CD4-positive, alpha-beta T cell treated with Interleukin-6 for 4 hours (primary cell): ENCODE results near the gene GATA6.
"Not testable (repeated sequence)": the region's sequence is repeated elsewhere in the genome, so short reads cannot be mapped to it uniquely, and the experiment has no call there.

Experiments used
- DNase-seq: peaks from one replicate; pipeline ENCODE4 v3.0.0-alpha.2; 2020; ENCODE audit warnings: mixed read lengths

Gene GATA6

DNA sequence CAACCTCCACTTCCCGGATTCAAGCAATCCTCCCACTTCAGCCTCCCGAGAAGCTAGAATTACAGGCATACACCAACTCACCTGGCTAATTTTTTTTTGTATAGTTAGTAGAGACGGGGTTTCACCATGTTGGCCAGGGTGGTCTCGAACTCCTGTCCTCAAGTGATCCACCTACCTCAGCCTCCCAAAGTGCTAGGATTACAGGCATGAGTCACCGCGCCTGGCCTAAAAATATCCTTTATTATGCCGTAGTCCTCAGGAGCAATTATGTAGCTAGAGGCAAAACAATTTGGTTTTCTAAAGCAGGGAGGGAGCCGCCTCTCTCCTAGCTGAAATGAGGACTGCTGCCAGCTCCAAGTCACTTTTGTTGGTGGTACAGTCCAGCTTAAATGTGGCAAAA lies 15.2 kb downstream of the GATA6 start:
- DNase-seq: not testable (repeated sequence)

DNA sequence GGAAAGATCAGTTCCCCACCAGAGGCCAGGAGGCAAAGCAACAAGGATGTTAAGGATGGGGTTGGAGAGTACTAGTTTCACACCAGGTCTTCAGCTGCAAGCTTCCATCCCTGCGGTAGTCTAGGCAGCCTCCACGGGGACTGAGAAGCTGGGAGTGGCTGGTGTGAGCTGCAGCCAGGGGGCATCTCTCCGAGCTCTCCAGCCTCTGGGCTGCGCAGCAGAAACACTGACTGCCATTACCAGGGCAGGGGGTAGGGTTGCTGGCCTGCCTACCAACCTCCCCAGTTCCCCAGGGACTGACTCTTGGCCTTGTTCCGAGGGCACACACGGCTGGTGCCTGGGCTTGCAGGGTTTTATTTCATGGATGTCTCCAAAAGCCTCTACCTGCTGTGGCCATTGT lies 15.9 kb downstream of the GATA6 start:
- DNase-seq: no peak

DNA sequence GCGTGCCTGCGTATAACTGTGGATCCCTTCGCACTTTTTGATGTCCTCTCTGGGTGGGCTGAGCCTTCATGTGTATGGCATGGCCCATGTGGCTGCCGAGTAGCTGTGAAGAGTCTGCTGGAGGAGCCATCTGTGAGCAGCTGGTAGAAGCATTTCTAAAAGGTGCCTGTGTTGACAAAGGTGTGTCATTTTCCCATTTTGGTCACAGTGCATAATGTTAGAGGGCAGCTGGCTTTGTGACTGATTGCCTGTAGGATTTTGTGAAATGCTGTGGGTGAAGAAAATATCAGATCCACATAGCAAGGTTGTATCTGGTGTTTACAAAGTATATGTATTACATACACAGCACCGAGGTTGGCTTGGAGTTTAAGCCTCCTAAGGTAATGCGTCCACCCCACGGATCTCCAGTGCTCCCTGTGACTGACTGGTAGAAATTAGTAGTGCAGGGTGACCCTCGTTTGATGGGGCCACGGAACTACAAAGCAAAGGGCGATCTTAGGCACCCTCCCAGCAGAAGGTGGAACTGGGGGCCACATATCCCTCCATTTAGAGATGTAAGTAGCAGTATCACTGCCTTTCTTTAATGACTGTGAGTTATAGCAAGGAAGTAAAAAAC lies 16.5 kb downstream of the GATA6 start:
- no peak for DNase-seq

DNA sequence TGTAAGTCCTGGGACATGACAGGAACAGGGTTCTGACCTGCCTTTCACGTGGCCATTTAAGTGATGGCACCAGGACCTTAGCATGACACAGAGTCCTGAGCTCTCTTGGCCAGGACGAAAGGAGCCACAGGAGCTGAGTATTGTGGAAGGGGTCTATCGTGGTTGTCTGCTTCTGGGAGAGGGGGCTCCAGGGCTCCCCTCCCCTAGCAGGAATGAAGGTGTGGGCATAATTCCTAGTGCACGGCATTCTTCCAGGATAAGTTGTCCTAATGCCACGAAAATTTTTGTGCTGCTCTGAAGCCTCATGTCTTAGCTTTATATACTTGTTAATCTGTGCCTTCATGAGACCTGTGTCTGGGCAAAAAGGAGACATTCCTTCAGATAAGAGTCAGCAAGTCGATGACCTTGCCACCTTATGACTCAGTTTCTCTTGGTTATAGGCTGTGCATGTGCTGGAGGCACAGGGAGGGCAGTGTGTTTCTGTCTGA lies 17.1 kb downstream of the GATA6 start:
- DNase-seq: no peak

DNA sequence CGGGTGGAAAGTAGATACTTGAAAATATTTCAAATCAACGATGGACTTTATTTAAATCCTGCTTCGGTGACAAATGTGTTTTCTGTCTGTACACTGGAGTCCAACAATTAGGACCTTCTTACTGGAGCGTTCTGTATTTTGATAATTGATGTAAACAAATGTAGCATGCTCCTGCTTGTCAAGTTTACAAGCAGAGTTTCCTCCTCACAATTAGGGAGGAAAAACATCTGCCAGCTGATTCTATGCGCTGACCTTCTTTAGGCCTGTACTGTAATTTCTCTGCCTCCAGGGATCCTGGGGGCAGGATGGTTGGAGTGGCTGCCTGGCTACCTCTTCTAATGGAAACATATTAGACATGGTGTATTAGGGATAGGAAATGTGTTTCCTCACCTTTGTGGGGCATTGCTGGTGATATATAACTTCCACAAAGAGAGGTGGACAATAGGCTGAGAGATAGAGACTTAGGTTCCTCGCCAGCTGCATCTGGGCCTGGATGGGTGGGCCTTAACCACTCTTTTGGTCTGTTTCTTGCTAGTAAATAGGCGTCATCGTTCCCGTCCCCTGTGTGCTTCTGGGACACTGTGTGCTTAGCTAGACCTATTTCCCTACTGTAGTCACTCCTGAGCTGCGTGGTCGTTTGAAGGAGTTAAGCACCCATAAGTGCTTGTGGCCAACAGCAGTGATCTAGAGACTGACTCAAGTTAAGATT lies 19.3 kb downstream of the GATA6 start:
- no peak for DNase-seq

DNA sequence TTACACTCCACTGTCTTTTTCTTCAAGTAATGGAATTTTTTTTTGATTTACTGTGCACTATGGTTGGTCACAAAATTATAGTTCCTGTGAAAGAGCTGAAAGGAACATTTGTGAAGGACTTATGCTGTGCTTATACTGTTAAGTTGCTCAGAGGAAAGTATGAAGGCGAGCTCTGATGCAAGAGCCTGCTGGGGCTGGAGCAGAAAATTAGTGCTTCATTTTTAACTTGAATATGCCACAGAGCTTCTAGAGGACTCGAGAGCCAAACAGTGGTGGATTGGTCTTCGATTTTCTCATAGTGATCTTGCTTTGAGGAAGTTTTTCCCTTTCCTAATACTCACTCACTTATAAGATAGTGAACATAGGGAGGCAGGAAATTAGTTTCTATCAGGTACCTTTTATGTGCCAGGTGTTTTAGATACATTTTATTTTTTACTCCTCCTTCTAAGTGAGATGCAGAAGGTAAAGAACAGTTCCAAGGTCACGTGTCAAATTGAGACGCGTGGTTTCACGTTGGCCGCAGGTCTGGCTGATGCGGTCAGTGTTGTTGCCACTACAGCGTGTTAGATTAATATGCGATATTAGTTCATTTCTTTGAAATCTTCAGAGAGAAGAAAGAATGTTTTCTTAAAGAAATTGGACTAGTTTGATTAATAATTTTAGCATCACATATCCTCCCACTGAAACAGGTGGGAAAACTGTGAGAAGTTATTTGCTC lies 20.2 kb downstream of the GATA6 start:
- DNase-seq: no peak

DNA sequence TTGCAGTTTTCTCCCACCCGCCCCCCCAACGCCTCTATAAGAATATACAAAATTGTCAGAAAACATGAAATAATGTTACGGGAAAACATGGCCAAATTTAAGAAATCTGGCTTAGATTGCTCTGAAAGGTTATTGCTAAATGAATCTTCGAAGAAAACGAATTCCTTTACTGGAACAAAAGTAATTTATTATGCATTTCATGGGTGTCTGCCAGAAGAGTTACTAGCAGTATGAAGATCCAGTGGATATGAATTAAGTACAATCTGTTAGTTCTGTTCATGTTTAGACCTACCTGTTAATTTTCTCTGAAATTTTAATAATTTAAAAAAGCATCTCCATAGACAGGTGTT lies 21.9 kb downstream of the GATA6 start:
- no peak for DNase-seq

DNA sequence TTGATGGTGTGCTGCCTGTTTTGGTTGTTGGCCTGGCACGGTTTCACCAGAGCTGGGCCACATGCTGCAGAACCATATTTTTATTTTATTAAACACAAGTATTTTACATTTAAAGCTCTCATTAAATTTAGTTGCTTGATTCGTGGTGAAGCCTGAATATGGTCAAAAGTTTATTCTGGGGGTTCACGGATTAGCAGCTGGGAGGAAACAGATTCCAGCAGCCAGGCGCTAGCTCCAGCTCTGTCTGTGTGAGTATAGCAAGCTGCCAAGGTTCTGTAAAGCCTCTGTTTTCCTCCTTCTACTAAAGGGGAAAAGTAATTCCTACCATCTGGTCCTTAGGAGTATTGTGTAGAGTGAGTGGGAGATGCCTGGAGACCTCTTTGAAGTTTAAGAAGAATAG lies 22.5 kb downstream of the GATA6 start:
- DNase-seq: no peak

DNA sequence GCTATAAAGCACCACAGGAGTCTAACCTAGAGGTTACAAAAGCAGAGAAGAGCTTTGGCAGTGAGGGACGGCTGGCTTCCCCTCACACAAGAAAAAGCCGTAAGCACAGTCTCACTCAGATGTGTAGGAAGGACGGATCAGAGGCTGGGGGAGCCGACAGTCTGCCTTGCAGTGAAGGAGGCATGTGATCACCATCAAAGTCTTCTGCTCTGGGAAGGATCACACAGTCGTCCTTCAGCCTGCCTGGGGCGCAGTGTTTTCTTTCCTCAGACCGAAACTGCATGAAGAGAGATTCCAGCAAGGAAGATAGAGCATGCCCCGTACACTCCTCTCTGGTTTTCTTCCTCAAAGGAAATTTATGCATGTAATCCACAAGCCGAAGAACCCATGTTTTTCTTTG lies 24.1 kb downstream of the GATA6 start:
- DNase-seq: no peak

DNA sequence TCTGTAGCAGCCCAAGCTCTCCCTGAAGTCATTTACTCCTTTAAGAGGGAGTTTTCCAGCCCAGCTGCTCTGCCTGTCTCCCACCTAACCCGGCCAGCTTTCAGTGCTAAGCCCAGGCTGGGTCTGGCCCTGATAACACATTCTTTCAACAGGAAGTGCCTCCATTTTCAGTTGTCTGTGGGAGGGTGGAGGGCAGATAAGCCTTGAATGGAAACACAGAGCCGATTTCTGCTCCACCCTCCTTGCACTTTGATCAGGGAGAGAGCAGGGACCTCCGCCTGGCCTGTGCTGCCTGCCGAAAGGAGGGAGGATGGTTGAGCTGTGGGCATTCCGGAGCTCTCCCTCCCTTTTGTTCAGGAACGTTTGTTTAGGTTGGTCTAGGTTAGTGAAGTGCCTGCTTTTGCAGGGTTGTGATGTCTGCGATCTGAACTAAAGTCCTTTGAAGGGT lies 24.8 kb downstream of the GATA6 start:
- DNase-seq: no peak

DNA sequence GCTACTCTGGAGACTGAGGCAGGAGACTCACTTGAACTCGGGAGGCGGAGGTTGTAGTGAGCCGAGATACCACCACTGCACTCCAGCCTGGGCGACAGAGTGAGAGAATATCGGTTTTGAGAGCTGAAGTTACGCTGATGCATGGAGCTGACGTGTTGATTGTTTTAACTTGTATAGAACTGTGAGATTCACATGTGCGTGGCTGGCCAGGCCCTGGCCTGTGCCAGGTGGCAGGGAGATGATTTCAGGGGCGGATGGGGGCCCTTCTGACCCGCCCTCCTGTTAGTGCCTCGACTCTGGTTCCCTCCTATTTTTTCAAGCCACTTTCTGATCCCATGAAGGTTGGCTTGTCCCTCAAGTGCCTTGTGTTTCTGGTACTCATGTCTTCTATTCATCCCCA lies 25.7 kb downstream of the GATA6 start:
- DNase-seq: no peak

DNA sequence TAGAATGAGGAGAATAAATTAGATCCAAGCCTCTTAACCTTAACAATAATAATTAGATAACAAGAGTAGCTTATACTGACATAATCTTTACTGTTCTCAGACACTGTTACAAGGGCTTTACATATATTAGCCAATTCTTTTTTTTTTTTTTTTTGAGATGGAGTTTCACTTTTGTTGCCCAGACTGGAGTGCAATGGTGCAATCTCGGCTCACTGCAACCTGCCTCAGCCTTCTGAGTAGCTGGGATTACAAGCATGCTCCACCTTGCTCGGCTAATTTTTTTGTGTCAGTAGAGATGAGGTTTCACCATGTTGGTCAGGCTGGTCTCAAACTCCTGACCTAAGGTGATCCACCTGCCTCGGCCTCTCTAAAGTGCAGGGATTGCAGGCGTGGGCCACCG lies 27.6 kb downstream of the GATA6 start:
- not testable (repeated sequence) for DNase-seq

DNA sequence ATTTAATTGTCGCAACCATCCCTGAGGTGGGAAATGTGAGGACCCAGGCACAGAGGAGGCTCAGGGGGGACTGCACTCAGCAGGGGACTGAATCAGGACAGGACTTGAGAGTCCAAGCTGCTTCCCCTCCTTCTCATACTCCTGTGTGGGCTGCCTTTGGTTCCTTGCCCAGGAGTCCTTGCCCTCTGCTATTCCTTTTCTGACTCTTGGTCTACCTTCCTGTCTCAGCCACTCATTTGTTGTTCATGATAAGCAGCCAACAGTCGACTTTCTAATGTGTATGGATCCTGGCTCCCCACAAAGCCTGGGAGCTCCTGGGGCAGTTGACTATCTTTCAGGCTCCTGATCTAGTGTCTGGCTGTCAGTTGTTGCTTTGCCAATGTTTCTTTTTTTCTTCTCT lies 28.3 kb downstream of the GATA6 start:
- DNase-seq: no peak

DNA sequence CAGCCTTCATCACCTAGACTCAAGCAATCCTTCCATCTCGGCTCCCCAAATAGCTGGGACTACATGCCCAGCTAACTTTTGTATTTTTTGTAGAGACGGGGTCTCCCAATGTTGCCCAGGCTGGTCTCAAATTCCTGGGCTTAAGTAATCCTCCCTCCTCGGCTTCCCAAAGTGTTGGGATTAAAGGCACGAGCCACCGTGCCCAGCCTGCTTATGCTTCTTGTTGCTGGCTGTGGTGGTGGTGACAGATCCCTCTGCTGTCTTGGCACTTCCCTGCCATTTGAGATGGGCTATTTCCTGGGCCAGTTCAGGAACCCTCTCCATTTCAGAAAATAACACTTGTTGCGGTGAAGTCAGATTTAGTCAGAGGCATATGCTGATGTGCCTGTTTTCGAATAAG lies 28.8 kb downstream of the GATA6 start:
- no peak for DNase-seq

DNA sequence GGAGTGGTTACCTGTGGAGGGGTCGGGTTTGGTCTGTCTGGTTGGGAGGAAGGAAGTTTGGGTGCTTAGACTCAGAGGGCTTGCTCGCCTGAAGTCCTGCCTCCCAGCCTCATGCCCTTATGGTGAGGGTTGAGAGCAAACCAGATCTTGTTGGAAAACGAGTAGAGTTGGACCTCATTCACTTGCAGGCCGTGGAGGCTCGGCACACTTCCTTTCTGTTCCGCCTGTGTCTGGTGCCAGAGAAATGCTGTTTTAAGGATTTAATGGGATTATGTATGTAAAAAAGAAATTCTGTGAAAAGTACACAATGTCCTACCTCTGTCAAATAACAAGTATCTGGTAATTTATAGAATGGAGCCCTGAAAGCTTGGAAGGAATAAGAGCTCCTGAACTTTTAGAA lies 29.6 kb downstream of the GATA6 start:
- no peak for DNase-seq

DNA sequence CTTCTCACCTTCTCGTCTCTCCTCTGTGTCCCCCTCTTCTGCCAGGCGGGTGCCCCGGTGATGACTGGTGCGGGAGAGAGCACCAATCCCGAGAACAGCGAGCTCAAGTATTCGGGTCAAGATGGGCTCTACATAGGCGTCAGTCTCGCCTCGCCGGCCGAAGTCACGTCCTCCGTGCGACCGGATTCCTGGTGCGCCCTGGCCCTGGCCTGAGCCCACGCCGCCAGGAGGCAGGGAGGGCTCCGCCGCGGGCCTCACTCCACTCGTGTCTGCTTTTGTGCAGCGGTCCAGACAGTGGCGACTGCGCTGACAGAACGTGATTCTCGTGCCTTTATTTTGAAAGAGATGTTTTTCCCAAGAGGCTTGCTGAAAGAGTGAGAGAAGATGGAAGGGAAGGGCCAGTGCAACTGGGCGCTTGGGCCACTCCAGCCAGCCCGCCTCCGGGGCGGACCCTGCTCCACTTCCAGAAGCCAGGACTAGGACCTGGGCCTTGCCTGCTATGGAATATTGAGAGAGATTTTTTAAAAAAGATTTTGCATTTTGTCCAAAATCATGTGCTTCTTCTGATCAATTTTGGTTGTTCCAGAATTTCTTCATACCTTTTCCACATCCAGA lies 31.3 kb downstream of the GATA6 start:
- DNase-seq: no peak

DNA sequence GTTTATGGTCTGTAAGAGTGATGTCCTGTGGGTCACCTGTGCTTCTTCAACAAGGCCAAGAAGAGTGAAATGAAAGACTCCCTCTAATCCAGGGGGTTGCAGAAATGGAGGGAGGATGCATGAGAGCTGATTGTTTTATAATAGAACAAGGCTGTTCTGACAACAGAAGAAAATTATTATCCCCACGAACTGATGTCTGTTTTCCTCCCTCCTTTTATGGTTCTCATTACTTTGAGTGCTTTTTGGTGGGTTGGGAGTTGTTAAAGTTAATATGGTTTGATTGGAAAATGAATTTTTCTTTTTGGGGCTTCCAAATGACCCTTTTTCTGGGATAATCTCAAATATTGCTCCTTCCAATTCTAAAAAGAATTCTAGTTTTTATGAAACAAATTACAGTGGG lies 33.6 kb downstream of the GATA6 start:
- DNase-seq: no peak

DNA sequence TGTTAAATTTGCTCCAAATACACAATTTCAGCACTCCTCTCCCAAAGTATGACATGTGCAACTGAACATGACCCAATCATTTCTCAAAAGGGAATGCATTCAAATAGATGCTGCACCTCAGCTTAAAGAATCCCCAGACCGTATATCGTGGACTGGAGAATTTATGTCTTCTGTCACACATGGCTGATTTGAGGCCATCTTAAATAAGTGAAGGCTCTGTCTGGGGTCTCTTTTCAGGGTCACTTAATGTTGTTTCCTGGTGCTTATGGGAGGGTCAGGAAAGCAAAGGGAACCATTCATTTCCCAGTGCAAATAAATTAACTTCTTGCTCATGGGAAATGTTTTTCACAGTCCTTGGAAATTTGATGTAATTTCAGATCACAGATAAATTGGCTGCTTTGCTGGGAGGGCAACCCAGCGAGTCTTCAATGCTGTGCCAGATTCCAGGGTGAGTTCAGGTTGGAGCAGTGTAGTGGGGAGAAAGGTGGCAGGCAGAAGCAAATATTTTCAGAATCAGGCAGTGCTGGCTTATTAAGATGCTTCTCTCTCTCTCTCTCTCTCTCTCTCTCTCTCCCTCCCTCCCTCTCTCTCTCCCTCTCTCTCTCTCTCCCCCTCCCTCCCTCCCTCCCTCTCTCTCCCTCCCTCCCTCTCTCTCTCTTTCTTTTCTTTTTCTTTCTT lies 34.3 kb downstream of the GATA6 start:
- DNase-seq: no peak

DNA sequence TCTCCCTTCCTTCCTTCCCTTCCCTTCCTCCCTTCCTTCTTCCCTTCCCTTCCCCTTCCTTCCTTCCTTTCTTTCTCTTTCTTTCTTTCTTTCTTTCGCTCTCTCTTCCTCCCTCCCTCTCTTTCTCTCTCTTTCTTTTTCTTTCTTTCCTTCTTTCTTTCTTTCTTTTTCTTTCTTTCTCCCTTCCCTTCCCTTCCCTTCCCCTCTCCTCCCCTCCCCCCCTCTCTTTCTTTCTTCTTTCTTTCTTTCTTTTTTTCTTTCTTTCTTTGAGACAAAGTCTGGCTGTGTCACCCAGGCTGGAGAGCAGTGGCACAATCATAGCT lies 34.8 kb downstream of the GATA6 start:
- DNase-seq: no peak

DNA sequence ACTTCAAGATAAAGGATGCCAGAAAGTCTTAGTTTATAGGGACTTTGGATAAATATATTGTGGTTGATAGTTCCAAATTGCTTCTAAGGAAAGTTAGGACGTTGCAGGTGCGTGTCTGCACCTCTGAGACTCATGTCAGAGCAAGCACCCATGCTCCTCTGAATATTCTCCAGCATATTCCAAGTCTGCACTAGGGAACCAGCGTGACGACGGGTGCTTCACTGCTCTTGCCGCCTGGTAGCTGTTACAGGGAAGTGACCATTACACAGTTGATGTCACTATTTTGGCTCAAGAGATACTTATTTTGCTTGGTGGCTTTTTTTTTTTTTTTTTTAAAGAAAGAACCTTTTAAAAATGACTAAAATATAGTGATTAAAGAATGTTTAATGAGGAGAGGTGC lies 35.6 kb downstream of the GATA6 start:
- DNase-seq: no peak

DNA sequence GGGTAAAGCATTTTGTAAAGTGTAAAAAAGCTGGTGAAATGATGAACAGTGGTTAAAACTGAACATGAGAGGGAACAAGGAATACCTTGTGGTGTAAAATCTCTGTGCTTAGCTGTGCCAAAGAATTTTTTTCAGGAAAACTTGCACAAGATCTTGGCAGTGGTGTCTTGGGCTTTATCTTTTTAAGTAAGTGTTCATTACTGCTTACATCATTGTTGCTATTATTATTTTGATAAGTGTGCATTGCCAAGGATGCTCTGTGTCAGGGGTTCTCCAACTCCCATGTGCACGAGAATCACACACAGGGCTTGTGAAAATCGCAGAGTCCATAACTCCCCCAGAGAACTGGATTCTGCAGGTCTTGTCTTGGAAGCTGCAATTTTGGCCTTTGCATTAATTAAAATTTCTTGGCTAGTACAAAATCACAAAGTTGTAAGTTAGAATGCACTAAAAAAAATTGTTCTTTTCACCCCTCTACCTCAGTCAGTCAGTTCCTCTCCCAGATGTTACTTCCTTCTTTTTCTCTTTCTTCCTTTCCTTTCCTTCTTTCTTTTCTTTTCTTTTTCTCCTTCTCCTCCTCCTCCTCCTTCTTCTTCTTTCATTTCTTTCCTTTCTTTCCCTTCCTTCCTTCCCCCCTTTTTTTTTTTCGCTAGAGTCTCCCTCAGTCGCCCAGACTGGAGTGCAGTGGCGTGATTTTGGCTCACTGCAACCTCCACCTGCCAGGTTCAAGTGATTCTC lies 37.8 kb downstream of the GATA6 start:
- no peak for DNase-seq

DNA sequence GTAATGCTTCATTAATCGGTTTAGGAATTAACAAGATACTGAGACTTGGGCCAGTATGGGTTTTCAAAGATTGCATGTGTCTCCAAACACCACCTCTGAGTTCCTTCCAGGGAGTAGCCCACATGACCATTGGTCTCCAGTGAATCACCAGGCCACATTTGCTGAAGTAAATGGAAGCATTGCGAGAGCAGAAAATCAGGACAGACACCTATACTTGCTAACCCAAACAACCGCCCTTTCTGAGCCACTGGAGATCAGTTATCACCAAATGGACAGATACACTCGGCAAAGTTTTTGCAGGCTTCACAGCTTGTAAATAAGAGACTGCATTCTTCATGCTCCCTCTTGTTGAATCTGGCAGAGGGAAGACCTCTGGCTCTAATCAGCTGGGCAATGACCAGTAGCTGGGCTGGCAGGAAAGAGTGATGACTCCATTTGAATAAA lies 40.9 kb downstream of the GATA6 start:
- DNase-seq: no peak

DNA sequence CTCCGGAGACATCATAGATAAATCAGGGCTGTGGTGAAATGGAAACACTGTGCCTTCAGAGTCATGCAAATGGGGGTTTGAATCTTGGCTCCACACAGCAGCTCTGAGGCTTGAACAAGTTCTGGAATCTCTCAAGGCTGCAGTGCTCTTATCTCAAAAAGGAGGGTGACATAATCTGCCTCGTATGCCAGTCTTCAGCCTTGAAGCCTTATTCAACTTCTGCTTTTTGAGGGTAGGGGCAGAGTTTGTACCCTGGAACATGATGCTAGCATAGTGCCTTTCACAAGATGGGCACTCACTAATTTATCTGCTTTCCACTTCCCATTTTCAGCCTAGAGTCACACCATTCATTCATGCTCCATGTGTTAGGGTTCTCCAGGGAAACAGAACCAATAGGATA lies 42.3 kb downstream of the GATA6 start:
- no peak for DNase-seq
